VCaP (cell line): ENCODE data around the gene TRMT61A.

Experiments used
- H3K27ac ChIP-seq: fragments of 450-650 bp; 2 replicates; pipeline ENCODE4 v1.5.1; 2017
- CTCF ChIP-seq: fragments of 450-650 bp; conservative IDR thresholded peaks from 2 replicates; pipeline ENCODE4 v1.5.1; 2017; ENCODE audit warnings: mild to moderate bottlenecking, moderate library complexity

Gene TRMT61A

GRCh38 chr14:103552846-103553210 lies 23.8 kb downstream of the TRMT61A start:
- no peak overlapping the region for H3K27ac ChIP-seq
- TF ChIP-seq CTCF = no peak

GRCh38 chr14:103555559-103556337 lies 26.8 kb downstream of the TRMT61A start:
- 0 out of 2 replicates have a peak overlapping the region, but pooled peaks have one; percentile 4 for H3K27ac ChIP-seq
- TF ChIP-seq CTCF = no peak

GRCh38 chr14:103556946-103557758 lies 28.2 kb downstream of the TRMT61A start:
- TF ChIP-seq CTCF = no peak
- peak overlapping the region; percentile 61 for H3K27ac ChIP-seq

GRCh38 chr14:103558071-103558882 lies 29.3 kb downstream of the TRMT61A start:
- peak overlapping the region; percentile 61 for H3K27ac ChIP-seq
- no peak for TF ChIP-seq CTCF

GRCh38 chr14:103559766-103560165 lies 30.8 kb downstream of the TRMT61A start:
- TF ChIP-seq CTCF = no peak

GRCh38 chr14:103560691-103561090 lies 31.7 kb downstream of the TRMT61A start:
- no peak for TF ChIP-seq CTCF
- peak overlapping the region; percentile 98; the same call in 1 of the 2 replicates for H3K27ac ChIP-seq

More at GRCh38 chr14:103559766-103560165, 30.8 kb downstream of the TRMT61A start:
- peak overlapping the region; percentile 61 for H3K27ac ChIP-seq
